GM12878 (cell line): ENCODE results near the gene TMEM255B. TPM values are rescaled to one million over a fixed set of nuclear protein-coding genes. Genes with fewer than 3 reads are reported as not detected.
"Not testable (repeated sequence)": the region's sequence is repeated elsewhere in the genome, so short reads cannot be mapped to it uniquely, and the experiment has no call there.

Experiments used
- ATAC-seq: fragments of 200-7000 bp; cut with Tn5 transposase; 3 replicates; pipeline ENCODE4 v1.9.1; 2020; ENCODE audit warnings: mild to moderate bottlenecking, moderate library complexity
- BruUV-seq: library from RNA; stranded (reverse); fragments of 400-500 nt; replicated peaks from 2 replicates; lab custom pipeline; 2021; lab: Mats Ljungman, UMichigan
- CTCF ChIA-PET: fragments of 300-600 bp; sonication (Branson Sonifier 250); formaldehyde crosslinking; extraction: SDS; loops from one replicate; lab custom pipeline; 2021; ENCODE audit warnings: inconsistent platforms; lab: Yijun Ruan, JAX
- POLR2A ChIA-PET: fragments of 350-600 bp; formaldehyde crosslinking; extraction: SDS; loops from one replicate; lab custom pipeline; 2021; ENCODE audit warnings: inconsistent platforms; lab: Charles Lee
- RAD21 ChIA-PET: fragments of 300-600 bp; sonication (Branson Sonifier 250); formaldehyde crosslinking; loops from one replicate; lab custom pipeline; 2023; ENCODE audit warnings: antibody characterized with exemption; ENCODE audit not compliant: unreplicated experiment; lab: Charles Lee
- SMC1A ChIA-PET: fragments of 300-600 bp; sonication (Branson Sonifier 250); formaldehyde crosslinking; loops from one replicate; lab custom pipeline; 2023; ENCODE audit not compliant: unreplicated experiment, uncharacterized antibody; lab: Charles Lee
- DNase-seq: peaks from one replicate; pipeline ENCODE4 v3.0.0-alpha.2; 2011; ENCODE audit warnings: low read depth, low spot score
- FAIRE-seq: peaks from 3 replicates; lab custom pipeline; 2011; peaks lifted over from hg19 to GRCh38; lab: Jason Lieb, UNC
- H2AFZ ChIP-seq: 2 replicates; pipeline ENCODE4 v1.6.0; 2011; ENCODE audit warnings: low read depth, low read length, control low read depth; ENCODE audit not compliant: control insufficient read depth
- H3K27ac ChIP-seq: 2 replicates; pipeline ENCODE4 v1.5.1; 2011; ENCODE audit warnings: control low read depth; ENCODE audit not compliant: control insufficient read depth, insufficient read depth
- H3K27me3 ChIP-seq, 2 experiments: replicated peaks in 1 of 2; 2 replicates each; pipeline versions ENCODE4 v1.6.0 to v1.6.1; 2011; ENCODE audit warnings: low read length in 1 of 2; ENCODE audit not compliant: control insufficient read depth in 2 of 2, insufficient read depth in 2 of 2
- H3K36me3 ChIP-seq, 2 experiments: 2 replicates each; pipeline ENCODE4 v1.5.1; 2011; ENCODE audit warnings: low read length in 1 of 2; ENCODE audit not compliant: control insufficient read depth in 2 of 2, insufficient read depth in 2 of 2
- H3K4me1 ChIP-seq: 2 replicates; pipeline ENCODE4 v1.6.1; 2011; ENCODE audit warnings: mild to moderate bottlenecking, low read length, moderate library complexity, mixed read lengths; ENCODE audit not compliant: control insufficient read depth, insufficient read depth
- H3K4me2 ChIP-seq: 2 replicates; pipeline ENCODE4 v1.6.0; 2011; ENCODE audit warnings: control low read depth; ENCODE audit not compliant: control insufficient read depth, insufficient read depth
- H3K4me3 ChIP-seq: fragments of 200-600 bp; sonication (generic); 2 replicates; pipeline ENCODE4 v1.5.1; 2016
- H3K79me2 ChIP-seq: 2 replicates; pipeline ENCODE4 v1.6.0; 2011; ENCODE audit warnings: low read length; ENCODE audit not compliant: control insufficient read depth, insufficient read depth
- H3K9ac ChIP-seq: 2 replicates; pipeline ENCODE4 v1.8.0; 2011; ENCODE audit warnings: low read length, control low read depth, mixed read lengths; ENCODE audit not compliant: control insufficient read depth, insufficient read depth
- H3K9me3 ChIP-seq: replicated peaks from 3 replicates; pipeline ENCODE4 v1.5.1; 2011; ENCODE audit warnings: mild to moderate bottlenecking, low read length; ENCODE audit not compliant: control insufficient read depth, insufficient read depth
- H4K20me1 ChIP-seq: 2 replicates; pipeline ENCODE4 v1.6.0; 2011; ENCODE audit not compliant: control insufficient read depth, insufficient read depth
- CHD1 ChIP-seq: IDR thresholded peaks from 2 replicates; pipeline ENCODE4 v1.6.1; 2012; ENCODE audit warnings: low read depth, low read length, improper control_type of control experiment
- CHD2 ChIP-seq: IDR thresholded peaks from 2 replicates; pipeline ENCODE4 v1.6.1; 2011; ENCODE audit warnings: low read depth, low read length, improper control_type of control experiment, borderline replicate concordance
- CREM ChIP-seq: IDR thresholded peaks from 2 replicates; pipeline ENCODE4 v1.6.1; 2014; ENCODE audit warnings: antibody characterized with exemption, low read depth
- ETV6 ChIP-seq, 2 experiments: fragments of 450-650 bp in 1 of 2; IDR thresholded peaks in 1 of 2; conservative IDR thresholded peaks in 1 of 2; 2 replicates each; pipeline ENCODE4 v1.6.1; 2014; ENCODE audit warnings: antibody characterized with exemption in 1 of 2, borderline replicate concordance in 1 of 2, low read depth in 1 of 2, mild to moderate bottlenecking in 1 of 2, moderate library complexity in 1 of 2
- EZH2 ChIP-seq: IDR thresholded peaks from 2 replicates; pipeline ENCODE4 v1.6.1; 2012; ENCODE audit warnings: low read depth, mild to moderate bottlenecking, control low read depth, inconsistent platforms, low read length, borderline replicate concordance; ENCODE audit not compliant: control insufficient read depth
- IKZF2 ChIP-seq, 2 experiments: fragments of 450-650 bp; IDR thresholded peaks; 2 replicates each; pipeline ENCODE4 v1.6.1; 2017; ENCODE audit warnings: mild to moderate bottlenecking in 2 of 2, moderate library complexity in 2 of 2
- MLLT1 ChIP-seq: fragments of 450-650 bp; IDR thresholded peaks from 2 replicates; pipeline ENCODE4 v1.6.1; 2016; ENCODE audit warnings: mild to moderate bottlenecking
- POLR2AphosphoS2 ChIP-seq: IDR thresholded peaks from 2 replicates; pipeline ENCODE4 v1.6.1; 2011; ENCODE audit warnings: low read depth, mild to moderate bottlenecking, low read length, improper control_type of control experiment, moderate library complexity
- SMARCA5 ChIP-seq: fragments of 450-650 bp; IDR thresholded peaks from 2 replicates; pipeline ENCODE4 v1.6.1; 2017; ENCODE audit warnings: mild to moderate bottlenecking
- SP1 ChIP-seq: IDR thresholded peaks from one replicate; pipeline ENCODE4 v1.6.1; 2011; ENCODE audit warnings: low read depth, low read length
- WGBS: methylation state at CpG from one replicate; pipeline ENCODE4 v1.1.6; 2016; ENCODE audit warnings: low lambda C conversion rate; ENCODE audit not compliant: insufficient replicate concordance, insufficient coverage; ENCODE audit errors: missing lambda C conversion rate; 5-methylcytosine and 5-hydroxymethylcytosine counted together
- in situ Hi-C: fragments of 300-500 bp; cut with MboI; formaldehyde crosslinking; loops from 9 replicates; pipeline ENCODE4 v1.14.3; 2018; ENCODE audit warnings: mixed read lengths
- intact Hi-C: fragments of 100-400 bp; cut with micrococcal nuclease; formaldehyde crosslinking; loops from one replicate; pipeline ENCODE4 v1.14.2; 2022; ENCODE audit not compliant: unreplicated experiment
- polyA plus RNA-seq, 11 experiments: library from polyadenylated mRNA; depleted of rRNA in 4 of 11; unstranded in 6 of 11; stranded (reverse) in 5 of 11; fragments of >200 nt; fragmentation: Nextera tagmentation in 4 of 11; fragmentation: Illumina TruSeq in 1 of 11; extraction: Ambion mirVana in 4 of 11; extraction: Trizol in 1 of 11; gene quantifications; 1 replicate in 1 of 11; 2 replicates in 10 of 11; pipeline versions ENCODE4 v1.2.1 to v1.2.3, GENCODE V29; 2011 to 2016; ENCODE audit warnings: inconsistent platforms in 2 of 11, missing spikeins in 2 of 11, low read depth in 1 of 11
- total RNA-seq, 4 experiments: library from RNA; depleted of rRNA in 3 of 4; stranded (reverse); fragments of >200 nt in 3 of 4; fragmentation: Illumina TruSeq in 1 of 4; extraction: Trizol in 1 of 4; gene quantifications; 2 replicates each; pipeline versions ENCODE4 v1.2.1 to v1.2.3, GENCODE V29; 2013 to 2021
- TF ChIP-seq, protein P1 (sequence below): IDR thresholded peaks from 2 replicates; pipeline ENCODE4 v1.6.1; 2011; ENCODE audit warnings: borderline replicate concordance, low read depth, mild to moderate bottlenecking, moderate library complexity, low read length; ENCODE audit not compliant: insufficient read depth, poor library complexity, severe bottlenecking

TMEM255B gene
- total and polyA plus RNA-seq, 10 of the 15 experiments (the other 5 are each of a cell fraction or from before 2014, with no cell fraction given) = 0.04 to 0.62 (median 0.13) TPM; not detected in 3

- H3K9me3 ChIP-seq, ATAC-seq, DNase-seq, H3K79me2 ChIP-seq, POLR2A ChIA-PET, H3K4me1 ChIP-seq, H3K4me3 ChIP-seq, BruUV-seq, H3K4me2 ChIP-seq, SMC1A ChIA-PET, intact Hi-C loops, H2AFZ ChIP-seq, H3K27me3 ChIP-seq, in situ Hi-C loops, H3K9ac ChIP-seq, H4K20me1 ChIP-seq, CTCF ChIA-PET, H3K27ac ChIP-seq, RAD21 ChIA-PET, H3K36me3 ChIP-seq: not testable (repeated sequence)
- FAIRE-seq = peak; percentile 18
- 53% methylated on average over 13 of the region's 13 CpGs for WGBS
Observed at GRCh38 chr13:113789931-113790330, 30.9 kb downstream of the TMEM255B start.

DNA sequence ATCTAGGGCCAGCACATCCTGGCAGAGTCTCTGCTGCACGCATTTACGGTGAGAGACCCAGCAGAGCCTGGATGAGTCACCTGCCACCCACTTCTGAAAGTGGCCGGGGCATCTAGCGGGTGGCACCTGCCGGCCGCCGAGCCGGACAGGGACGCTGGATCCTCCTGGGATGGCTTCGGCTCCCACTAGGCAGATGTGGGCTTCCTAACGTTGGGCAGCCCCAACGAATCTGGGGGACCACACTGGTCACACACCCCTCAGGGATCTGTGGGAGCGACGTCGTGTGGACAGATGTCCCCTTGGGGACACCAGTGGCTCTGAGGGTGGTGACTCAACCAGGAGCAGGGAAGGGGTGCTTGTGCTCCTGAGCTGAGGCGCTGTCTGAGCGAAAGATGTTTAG lies 32.2 kb downstream of the TMEM255B start:
- no peak overlapping the region for H3K4me3 ChIP-seq
- no peak overlapping the region for H3K4me2 ChIP-seq
- DNase-seq (no peak), FAIRE-seq (no peak), ATAC-seq (no peak)
- intact Hi-C loops = no loop called here
- no peak overlapping the region for H3K27ac ChIP-seq
- ChIA-PET POLR2A (no interaction called here), SMC1A (no interaction called here), CTCF (no interaction called here), RAD21 (no interaction called here)
- BruUV-seq = no TSS peak
- H3K27me3 ChIP-seq = no peaks in the 10 kb centered on the region
- H3K36me3 ChIP-seq = no peaks in the 10 kb centered on the region
- no peaks in the 10 kb centered on the region for H3K4me1 ChIP-seq
- no peaks in the 10 kb centered on the region for H3K9me3 ChIP-seq
- no peaks in the 10 kb centered on the region for H4K20me1 ChIP-seq
- H3K9ac ChIP-seq = no peak overlapping the region
- 70% methylated on average over 17 of the region's 17 CpGs for WGBS
- H3K79me2 ChIP-seq = no peaks in the 10 kb centered on the region
- H2AFZ ChIP-seq = no peak overlapping the region
- no peak for TF ChIP-seq MLLT1
- no peak for TF ChIP-seq SMARCA5
- TF ChIP-seq SP1 = no peak
- TF ChIP-seq, protein P1, sequence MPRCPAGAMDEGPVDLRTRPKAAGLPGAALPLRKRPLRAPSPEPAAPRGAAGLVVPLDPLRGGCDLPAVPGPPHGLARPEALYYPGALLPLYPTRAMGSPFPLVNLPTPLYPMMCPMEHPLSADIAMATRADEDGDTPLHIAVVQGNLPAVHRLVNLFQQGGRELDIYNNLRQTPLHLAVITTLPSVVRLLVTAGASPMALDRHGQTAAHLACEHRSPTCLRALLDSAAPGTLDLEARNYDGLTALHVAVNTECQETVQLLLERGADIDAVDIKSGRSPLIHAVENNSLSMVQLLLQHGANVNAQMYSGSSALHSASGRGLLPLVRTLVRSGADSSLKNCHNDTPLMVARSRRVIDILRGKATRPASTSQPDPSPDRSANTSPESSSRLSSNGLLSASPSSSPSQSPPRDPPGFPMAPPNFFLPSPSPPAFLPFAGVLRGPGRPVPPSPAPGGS = no peak
- no peak for TF ChIP-seq ETV6 (conservative IDR thresholded peaks at IDR 0.05 in 1 of 2, IDR thresholded peaks at IDR 0.05 in 1 of 2; ENCODE audit: borderline replicate concordance in 1 of 2, low read depth in 1 of 2)
- no peak for TF ChIP-seq IKZF2 (IDR thresholded peaks at IDR 0.05)
- TF ChIP-seq CREM = no peak
- no peak for TF ChIP-seq CHD2
- no peak for TF ChIP-seq POLR2AphosphoS2
- TF ChIP-seq EZH2 = no peak
- no peak for TF ChIP-seq CHD1
- TF ChIP-seq, all 136 proteins: peak for 0
- in situ Hi-C loops = no loop called here
